Amniotic epithelial cell (primary cell): ENCODE measurements around the gene GOPC.
A peak's percentile ranks its signal among the peaks of the same experiment; 100 is the strongest.

Experiments
- DNase-seq: peaks from one replicate; pipeline ENCODE4 v3.0.0-alpha.2; 2010; ENCODE audit warnings: low read depth

Gene GOPC

DNA sequence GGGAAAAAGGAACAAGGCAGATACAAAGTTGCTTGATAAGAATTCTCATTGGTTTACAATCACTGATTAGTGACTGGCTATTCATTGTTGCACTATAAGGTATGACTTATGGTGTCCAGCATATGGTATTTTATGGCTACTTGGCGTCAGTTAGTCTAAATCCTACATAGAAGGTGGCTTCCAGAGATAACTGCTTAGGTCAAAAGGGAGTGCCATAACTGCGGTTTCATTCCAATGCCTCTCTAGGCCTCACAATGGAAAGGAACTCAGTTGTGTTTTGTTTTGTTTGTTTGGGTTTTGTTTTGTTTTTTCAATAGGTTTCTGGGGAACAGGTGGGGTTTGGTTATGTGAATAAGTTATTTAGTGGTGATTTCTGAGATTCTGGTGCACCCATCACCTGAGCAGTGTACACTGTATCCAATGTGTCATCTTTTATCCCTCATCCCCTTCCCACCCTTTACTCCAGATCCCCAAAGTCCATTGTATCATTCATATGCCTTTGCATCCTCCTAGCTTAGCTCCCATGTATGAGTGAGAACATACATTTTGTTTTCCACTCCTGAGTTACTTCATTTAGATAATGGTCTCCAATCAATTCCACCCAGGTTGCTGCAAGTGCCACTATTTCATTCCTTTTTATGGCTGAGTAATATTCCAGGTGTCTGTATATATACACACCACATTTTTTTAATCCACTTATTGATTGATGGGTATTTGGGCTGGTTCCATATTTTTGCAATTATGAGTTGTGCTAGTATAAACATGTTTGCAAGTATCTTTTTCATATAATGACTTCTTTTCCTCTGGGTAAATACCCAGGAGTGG, 7.0 kb downstream of the GOPC start:
- no peak for DNase-seq

DNA sequence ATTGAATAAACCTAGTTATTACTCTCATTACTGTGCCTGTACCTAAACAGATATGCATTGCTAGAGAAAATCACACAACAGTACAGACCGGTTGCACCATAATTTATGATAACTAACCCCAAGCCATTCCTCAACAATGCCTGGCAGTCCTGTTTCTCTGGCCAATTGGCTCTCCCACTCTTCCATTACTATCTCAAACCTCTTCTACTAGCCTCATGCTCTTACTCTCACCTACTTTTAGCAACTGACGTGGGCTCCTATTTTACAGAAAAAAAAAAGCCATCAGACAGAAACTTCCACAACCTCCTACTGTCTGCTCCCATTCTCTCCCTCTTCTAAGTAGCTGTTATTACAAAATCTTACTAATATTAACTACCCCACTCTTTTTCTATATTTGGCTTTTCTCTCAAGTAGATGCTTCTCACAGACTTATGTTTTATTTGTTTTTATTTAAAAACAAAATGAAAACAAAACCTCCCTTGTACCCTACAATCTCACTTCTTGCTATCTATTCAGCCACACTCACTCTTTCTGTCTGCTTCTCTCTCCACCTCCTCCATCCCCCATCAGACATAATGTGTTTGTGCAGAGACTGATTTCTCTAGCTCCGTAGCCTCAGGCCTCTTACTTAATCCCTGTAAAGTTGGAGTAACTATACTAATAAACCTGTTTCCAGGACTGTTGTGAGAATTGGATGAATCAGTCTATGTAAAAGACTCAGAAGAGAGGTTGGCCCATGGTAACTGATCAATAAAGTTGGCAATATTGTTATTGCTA, 9.1 kb downstream of the GOPC start:
- DNase-seq, result peak; percentile 39

DNA sequence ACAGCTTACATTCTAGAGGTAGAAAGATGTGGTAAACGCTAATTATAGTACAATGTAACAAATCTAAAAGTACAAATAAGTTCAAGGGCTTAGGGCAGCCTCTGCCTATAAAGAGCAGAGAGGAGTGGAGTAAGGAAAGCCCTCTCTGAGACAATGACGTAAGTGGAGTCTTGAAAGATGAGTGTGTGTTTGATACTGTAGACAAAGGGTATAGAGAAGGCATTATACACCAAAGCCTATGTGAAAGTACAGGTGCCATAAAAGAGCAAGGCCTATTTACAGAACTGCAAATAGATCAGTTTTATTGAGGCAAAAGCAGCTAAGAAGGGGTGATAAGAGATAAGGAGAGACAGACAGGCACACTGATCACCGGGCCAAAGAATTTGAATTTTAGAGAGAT, 10.9 kb downstream of the GOPC start:
- DNase-seq, result peak; percentile 69

DNA sequence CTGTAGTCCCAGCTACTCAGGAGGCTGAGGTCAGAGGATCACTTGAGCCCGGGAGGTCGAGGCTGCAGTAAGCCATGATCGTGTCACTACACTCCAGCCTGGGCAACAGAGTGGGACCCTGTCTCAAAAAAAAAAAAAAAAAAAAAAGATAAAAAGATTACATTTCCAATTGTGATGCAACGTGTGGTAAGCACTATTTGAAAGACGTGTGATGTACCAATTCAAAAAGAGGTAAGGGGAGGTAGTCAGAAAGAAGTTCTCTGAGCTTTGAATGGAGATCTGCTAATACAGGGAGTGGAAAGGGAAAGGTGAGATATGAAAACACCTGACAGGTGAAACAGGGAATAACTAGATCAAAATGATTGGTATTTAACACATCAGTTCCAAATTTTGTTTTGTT, 11.9 kb downstream of the GOPC start:
- DNase-seq, result no peak

DNA sequence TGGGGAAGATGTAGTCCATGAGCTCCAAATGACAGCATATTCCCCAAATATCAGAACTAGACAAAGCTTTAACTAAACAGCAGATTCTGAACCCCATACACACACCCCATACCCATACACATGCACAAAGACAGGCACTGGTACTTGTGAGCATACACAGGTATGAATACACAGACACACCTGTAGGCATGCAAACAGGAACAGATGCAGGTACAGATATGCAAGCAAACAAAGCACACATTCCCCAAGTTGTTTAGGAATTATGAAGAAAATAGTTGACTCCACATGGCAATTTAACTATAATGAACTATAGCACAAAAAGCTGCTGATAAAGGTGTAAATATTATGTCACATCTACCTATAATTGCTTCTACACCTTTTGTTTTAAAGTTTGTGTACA, 16.7 kb downstream of the GOPC start:
- no peak for DNase-seq

DNA sequence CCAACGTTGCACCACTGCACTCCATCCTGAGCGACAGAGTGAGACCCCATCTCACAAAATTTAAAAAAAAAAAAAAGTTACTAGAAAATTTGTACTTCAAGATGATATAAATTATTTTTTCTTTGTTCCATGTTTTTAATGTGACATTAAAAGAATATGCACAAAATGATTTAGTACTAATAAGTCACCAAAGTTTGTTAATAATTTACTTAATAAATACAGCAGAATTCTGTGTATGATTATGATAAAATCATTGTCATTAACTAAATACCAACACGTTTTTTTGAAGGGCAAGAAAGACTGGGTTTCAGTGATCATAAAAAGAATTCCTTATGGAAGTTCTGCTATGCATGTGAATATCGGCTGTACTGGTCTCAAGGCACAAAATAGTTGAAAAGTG, 28.1 kb downstream of the GOPC start:
- no peak for DNase-seq

DNA sequence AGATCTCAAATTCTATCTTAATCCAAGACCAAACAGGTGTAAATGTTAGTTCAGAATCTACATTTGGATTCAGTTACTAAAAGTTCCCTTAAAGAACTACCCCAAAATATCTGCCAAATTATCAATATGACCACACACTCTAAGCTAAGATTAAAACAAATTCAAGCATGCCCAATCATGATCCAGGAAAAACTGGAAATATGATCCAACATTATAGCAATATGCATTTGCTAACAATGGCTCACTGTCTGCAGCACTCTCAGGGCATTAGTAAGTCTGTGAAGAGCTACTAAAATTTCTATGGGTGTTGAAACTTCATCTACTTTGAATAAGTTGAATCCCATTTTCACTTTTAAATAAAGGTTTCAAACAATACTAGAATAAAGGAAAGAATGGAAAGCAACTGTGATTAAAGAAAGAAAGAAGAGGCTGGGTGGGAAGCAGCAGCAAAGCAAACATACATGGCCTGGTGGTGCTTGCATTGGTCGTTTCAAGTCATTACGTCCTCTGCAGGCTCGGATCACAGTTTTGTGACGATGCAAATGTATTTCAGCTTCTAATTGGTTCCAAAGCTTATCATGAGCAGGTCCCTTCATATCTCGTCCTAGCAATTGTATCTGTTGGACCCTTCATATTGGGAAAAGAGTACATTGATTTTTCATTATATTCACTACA, 29.2 kb downstream of the GOPC start:
- no peak for DNase-seq

DNA sequence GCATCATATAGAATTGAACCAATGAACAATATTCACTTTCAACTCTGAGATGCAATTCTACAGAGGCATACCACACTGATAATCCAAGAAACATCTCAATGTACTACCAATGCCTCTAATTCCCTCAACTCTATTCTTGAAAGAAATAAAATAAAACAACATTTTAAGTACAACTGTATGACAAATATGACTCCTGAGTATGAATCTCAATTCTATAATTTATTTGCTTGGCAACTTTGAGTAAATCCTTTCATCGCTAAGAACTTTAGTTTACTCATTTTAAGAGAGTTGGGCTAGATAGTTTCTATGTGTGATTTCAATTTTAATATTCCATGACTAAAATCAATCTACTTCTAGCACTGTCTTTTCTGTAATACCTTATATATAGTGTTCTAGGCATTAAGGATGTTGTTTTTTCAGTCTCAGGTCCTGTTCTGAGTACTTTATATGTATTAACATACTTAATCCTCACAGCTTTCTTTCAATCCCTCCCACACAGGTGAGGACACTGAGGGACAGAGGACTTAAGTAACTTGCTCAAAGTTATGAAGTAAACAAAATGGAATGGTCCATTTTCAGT, 33.4 kb downstream of the GOPC start:
- DNase-seq, result no peak

DNA sequence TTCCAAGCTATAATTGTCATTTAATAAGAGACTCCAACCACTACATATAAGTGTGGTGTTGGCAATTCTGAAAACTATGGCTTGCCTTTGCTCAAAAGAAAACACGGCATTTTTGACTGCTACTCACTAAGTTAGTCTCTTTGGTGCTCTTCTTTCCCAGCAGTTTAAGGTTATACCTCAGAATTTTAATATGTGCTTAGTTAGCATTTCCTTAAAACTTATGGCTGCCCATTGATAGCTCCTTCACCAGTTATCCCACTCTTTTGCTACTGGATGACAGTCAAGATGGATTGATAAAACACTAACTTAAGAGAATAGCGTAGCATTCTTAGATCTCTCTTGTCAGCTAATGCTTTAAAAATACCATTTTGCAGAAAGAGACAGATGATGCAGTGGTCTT, 34.1 kb downstream of the GOPC start:
- DNase-seq, result no peak

DNA sequence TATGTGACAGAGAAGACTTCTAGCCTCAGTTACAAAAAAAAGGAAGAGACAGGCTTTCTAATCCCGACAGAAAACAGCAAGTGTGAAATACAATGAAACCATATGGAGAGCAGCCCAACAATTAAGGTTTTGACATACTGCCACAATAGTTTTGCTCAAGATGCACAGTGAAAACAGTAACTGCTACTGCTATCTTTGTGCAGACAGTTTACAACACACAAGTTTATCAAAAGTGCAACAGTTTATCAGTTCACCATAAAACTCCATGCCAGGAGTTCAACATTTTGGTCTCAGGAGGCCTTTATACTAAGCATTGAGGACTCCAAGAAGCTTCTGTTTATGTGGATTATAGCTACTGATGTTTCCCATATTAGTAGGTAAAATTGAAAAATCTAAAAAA, 37.6 kb downstream of the GOPC start:
- DNase-seq, result no peak

DNA sequence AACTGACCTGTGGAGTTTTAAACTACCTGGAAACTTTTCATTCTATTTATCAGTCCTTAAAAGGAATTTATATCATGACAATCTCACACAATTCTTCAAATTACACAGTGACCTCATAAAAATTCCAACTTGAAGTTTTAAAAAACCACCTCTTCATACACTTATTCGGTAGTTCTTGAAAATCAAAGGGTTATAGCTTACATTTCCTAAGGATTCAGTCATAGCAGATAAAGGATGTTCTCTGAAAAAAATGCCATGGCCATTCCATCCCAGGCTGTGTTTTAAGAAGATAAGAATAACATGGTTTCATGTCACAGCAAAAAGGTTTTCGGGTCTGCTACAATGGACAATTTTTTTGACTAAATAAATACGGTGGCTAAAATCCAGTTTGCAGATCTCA, 41.2 kb downstream of the GOPC start:
- no peak for DNase-seq

DNA sequence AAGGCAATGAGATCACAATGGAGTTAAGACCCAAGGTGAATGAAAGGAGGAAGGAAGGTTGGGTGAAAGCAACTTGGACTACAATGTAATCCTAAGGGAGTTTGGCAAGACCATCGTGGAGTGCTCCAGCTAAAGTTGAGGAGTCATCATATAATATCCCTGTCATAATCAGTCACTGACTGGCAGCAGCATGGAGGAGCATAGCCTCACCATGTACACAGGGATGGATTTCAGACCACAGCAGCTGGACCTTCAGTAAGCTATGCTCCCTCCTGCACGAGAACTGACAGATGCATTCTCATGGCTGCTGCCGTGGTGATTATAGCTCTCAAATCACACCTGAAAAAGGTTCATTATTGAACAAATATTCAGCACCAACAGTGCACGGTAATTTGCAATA, 43.0 kb downstream of the GOPC start:
- DNase-seq, result no peak

DNA sequence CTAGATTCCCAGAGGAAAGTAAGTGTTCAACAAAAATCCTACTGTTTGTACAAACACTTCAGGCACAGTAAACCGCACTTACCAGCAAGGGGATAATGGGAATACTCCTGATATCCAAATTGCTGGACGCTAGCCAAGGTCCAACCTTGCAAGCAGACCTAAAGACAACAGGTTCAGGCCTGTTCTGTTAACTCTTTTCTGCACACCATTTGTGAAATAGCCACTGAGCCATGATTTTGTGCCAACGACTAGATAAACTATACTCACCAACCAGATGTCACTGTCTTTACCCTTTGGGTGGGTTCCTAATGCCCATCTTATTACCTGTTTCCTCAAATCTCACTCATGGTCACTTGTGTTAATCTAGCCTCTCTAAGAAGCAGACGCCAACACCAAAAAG, 43.5 kb downstream of the GOPC start:
- DNase-seq, result no peak

DNA sequence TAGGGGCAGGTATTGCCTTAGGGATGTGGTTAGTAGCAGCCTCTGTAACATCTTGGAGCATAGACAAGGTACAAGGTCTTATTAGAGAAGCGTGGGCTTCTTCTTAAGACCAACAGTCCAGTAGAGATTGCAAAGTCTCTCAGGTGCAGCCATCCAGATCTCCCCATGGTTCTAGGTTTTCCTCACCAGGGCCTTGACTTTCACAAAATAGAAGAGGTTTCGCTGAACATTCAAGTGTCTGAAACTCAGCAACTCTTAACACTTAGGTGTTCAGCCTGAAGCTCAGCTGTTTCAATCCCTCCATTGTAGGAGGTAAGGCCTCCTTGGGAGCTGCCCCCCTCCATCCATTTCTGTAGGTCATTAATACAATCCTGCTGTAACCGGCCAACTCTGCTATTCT, 44.4 kb downstream of the GOPC start:
- no peak for DNase-seq

DNA sequence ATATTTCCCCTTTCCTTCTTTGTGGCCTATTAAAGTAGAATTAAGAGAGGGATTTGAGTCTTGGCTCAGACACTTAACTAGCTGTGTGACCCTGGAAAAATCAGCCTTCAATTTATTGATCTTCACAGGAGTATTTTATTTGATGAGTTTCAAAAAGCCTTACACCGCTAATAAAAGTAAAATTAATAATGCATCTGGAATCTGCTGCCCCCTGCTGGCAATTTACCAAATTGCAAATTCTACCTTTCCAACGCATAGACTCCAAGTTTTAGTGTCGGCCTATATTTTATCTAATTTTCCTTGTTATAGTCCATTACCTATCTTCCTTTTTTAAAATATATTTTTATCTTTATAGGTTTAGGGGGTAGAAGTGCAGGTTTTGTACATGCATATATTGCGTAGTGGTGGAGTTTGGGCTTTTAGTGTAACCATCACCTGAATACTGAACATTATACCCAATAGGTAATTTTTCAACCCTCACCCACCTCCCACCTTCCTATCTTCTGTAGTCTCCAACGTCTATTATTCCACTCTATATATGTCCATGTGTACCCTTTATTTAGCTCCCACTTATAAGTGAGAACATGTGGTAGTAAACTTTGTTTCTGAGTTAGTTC, 46.3 kb downstream of the GOPC start:
- no peak for DNase-seq

DNA sequence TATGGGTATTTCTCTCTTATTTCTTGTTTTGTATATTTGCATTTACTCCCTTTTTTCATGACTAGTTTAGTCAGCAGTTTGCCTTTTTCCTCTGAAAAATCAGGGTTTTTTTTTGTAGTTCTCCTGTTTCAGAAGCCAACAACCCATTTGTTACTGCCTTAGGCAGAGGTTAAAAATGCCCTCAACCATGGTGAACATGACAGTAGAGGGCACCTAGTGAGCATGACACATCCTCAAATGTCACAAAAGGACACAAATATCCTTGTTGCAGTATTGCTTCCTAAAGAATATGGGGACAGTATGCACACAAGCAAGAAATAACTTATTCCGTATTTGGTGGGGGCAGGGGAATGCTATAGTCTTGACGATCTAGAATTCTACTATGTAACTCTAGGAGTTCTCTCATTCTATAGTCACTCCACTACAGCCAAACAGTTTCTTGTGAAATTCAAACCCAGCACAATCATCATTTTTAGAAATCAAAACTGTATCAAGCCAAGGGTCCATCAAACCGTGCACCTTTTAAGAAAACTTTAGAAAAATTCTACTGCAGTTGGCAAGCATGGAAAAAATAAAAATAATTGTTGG, 47.0 kb downstream of the GOPC start:
- no peak for DNase-seq

DNA sequence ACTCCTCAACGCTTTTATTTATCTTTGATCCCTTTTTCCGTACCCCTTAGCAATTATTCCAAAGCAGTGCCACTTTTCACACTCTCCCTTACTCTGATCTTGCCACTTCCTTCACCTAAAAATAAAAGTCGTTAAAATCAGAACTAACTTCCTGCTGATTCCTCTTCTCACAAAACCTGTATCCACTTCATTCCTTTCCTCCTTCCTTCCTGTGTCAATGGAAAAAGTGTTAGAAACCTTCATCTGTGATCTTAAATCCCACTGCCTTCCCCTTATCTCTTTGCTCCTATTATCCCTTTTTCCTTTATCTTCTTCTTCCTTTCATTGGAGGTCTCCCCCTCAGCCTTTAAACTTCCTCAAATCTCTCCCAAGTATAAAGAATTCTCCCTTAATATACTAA, 49.2 kb downstream of the GOPC start:
- no peak for DNase-seq

DNA sequence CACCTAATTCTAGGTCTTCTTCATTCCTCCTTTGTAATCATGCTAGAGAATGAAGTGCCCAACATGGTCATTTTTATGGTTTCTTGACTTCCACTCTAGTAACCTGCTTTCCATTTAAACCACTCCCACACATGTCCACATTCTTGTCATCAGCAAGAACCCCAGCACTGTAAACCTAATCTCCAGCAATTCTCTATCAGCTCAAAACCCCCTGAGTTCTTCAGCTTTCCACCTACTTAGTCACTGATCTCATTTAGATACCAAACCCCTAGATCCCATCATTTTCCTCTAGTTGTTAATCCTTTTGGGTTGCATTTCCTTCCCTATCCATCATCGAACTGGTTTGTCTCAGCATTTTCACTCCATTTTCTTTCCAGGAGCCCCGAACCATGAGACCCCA, 49.7 kb downstream of the GOPC start:
- peak; percentile 85 for DNase-seq

DNA sequence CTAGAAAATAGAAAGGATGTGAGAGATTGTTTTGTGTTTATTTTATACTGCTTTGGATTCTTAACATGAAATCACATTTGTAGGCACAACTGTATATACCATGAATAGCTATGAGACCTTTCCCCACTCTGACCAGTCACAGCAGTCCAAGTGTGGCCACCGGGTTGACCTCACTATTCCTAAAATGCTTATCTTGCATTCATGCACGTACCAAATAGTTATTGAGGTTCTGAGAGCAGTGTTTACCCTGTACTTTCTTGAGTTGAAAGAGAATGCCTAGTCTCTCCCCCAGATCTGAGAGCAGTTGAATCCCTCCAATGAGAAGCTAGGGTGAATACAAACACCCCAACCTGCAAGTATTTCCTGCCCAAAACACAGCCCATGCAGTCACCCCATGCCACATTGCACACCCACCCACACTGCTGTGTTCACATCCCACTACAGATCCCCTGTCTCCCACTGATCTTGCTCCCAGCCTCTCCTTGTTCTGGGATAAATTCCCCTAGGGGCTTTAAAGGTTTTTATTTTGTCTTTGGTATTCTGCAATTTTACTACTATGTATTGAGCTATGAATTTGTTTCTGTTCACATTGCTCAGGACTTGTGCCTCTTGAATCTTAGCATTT, 51.6 kb downstream of the GOPC start:
- DNase-seq, result no peak

DNA sequence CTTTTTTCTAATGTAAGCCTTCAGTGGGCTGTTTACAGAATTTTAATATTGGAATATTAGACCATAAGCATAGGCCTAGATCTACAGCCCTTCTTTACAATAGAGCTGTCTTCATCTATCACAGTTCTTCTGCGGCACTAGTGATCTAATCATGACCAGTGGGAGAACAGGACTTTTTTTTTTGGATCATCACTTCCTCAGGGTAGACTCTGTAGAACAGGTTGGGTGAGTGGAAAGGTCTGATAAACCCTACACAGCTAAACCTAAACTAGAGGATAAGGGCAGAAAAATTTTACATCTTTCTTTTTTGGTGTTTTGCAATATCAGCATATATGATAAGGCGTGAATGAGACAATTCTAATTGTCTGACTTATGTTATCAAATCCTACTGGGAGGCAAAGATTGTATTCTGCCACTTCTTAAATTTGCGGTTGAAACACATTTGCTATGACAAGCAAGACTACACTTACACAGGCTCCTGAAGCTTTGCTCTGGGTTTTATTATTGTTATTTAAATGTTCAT, 52.2 kb downstream of the GOPC start:
- DNase-seq, result no peak

DNA sequence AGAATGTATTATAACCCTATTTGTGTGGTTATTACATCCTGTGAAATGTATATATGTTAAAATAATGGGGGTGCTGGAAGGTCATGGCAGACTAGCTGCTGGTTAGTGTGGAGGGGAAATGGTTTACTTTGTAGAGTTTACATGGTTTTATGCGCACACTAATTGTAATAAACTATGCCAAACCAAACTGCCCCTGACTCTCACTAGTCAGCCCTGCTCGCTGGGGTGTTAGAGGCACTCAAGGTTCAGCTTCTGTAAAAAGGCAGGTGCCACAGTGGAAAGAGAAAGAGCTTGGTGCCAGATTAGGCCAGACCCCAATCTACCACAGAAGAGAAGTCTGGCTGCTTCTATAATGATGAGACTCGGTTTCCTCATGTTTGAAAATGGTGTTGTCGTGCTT, 52.7 kb downstream of the GOPC start:
- no peak for DNase-seq
